WTC11 (cell line): ENCODE measurements around the gene DDR2. TPM values are rescaled to one million over a fixed set of nuclear protein-coding genes. Genes with fewer than 3 reads are reported as not detected.

Experiments used
- ATAC-seq: fragments of 200-7000 bp; cut with Tn5 transposase; 2 replicates; pipeline ENCODE4 v1.10.0; 2021; ENCODE audit warnings: mild to moderate bottlenecking, moderate library complexity
- CTCF ChIA-PET: fragments of 300-600 bp; sonication (Branson Sonifier 250); formaldehyde crosslinking; loops from one replicate; lab custom pipeline; 2021; ENCODE audit warnings: antibody characterized with exemption; lab: Charles Lee
- POLR2A ChIA-PET: fragments of 350-600 bp; sonication (Branson Sonifier 250); formaldehyde crosslinking; loops from one replicate; lab custom pipeline; 2021; ENCODE audit warnings: antibody characterized with exemption; lab: Charles Lee
- DNase-seq: peaks from one replicate; pipeline ENCODE4 v3.0.0; 2021; ENCODE audit warnings: low spot score
- H3K27ac Mint-ChIP-seq: 2 replicates; pipeline ENCODE4 v1.8.0; 2021; ENCODE audit warnings: mixed read lengths
- H3K27me3 Mint-ChIP-seq: 2 replicates; pipeline ENCODE4 v1.8.0; 2021; ENCODE audit warnings: low read depth, mild to moderate bottlenecking, moderate library complexity, mixed read lengths
- H3K36me3 Mint-ChIP-seq: 2 replicates; pipeline ENCODE4 v1.8.0; 2021; ENCODE audit warnings: mixed read lengths
- H3K4me1 Mint-ChIP-seq: 2 replicates; pipeline ENCODE4 v1.8.0; 2022; ENCODE audit warnings: mixed read lengths
- H3K4me3 Mint-ChIP-seq: 2 replicates; pipeline ENCODE4 v1.8.0; 2021; ENCODE audit warnings: mild to moderate bottlenecking, moderate library complexity, mixed read lengths
- H3K9me3 Mint-ChIP-seq: 2 replicates; pipeline ENCODE4 v1.8.0; 2021; ENCODE audit warnings: mixed read lengths
- CREB1 ChIP-seq: sonication (generic); formaldehyde crosslinking; IDR thresholded peaks from 2 replicates; pipeline ENCODE4 v1.8.0; 2023; ENCODE audit warnings: mild to moderate bottlenecking, missing genetic modification reagents
- GTF2I ChIP-seq: fragments of 250-450 bp; sonication (Bioruptor Pico); conservative IDR thresholded peaks from 2 replicates; pipeline ENCODE4 v1.4.0; 2021; ENCODE audit warnings: mild to moderate bottlenecking
- JAZF1 ChIP-seq: fragments of 250-450 bp; sonication (Bioruptor Pico); IDR thresholded peaks from 2 replicates; pipeline ENCODE4 v1.9.0; 2021; ENCODE audit warnings: moderate library complexity, mild to moderate bottlenecking, inconsistent platforms
- MXD4 ChIP-seq: fragments of 250-450 bp; sonication (Bioruptor Pico); IDR thresholded peaks from 2 replicates; pipeline ENCODE4 v1.8.0; 2021; ENCODE audit warnings: mild to moderate bottlenecking, moderate library complexity, borderline replicate concordance
- NR1H2 ChIP-seq: sonication (generic); formaldehyde crosslinking; IDR thresholded peaks from 2 replicates; pipeline ENCODE4 v1.9.0; 2021; ENCODE audit warnings: mild to moderate bottlenecking, moderate library complexity, missing genetic modification reagents
- NR2C2 ChIP-seq: sonication (generic); formaldehyde crosslinking; IDR thresholded peaks from 2 replicates; pipeline ENCODE4 v1.8.0; 2022; ENCODE audit warnings: mild to moderate bottlenecking, missing genetic modification reagents
- SMAD4 ChIP-seq: sonication (generic); formaldehyde crosslinking; IDR thresholded peaks from 2 replicates; pipeline ENCODE4 v1.8.0; 2022; ENCODE audit warnings: mild to moderate bottlenecking, missing genetic modification reagents
- SOX15 ChIP-seq: fragments of 250-450 bp; sonication (Bioruptor Pico); IDR thresholded peaks from 2 replicates; pipeline ENCODE4 v1.9.0; 2021; ENCODE audit warnings: mild to moderate bottlenecking
- TP53 ChIP-seq: sonication (generic); formaldehyde crosslinking; IDR thresholded peaks from 2 replicates; pipeline ENCODE4 v1.8.1; 2023; ENCODE audit warnings: mild to moderate bottlenecking, missing genetic modification reagents
- ZNF121 ChIP-seq: sonication (generic); formaldehyde crosslinking; IDR thresholded peaks from 2 replicates; pipeline ENCODE4 v1.8.0; 2023; ENCODE audit warnings: missing genetic modification reagents
- ZNF263 ChIP-seq: sonication (generic); formaldehyde crosslinking; IDR thresholded peaks from 2 replicates; pipeline ENCODE4 v1.8.1; 2022; ENCODE audit warnings: low read depth, mild to moderate bottlenecking, moderate library complexity, missing genetic modification reagents
- ZNF317 ChIP-seq: sonication (generic); formaldehyde crosslinking; IDR thresholded peaks from 2 replicates; pipeline ENCODE4 v1.8.1; 2023; ENCODE audit warnings: low read depth, mild to moderate bottlenecking, moderate library complexity, missing genetic modification reagents, borderline replicate concordance
- ZNF416 ChIP-seq: fragments of 250-450 bp; sonication (Bioruptor Pico); IDR thresholded peaks from 2 replicates; pipeline ENCODE4 v1.9.0; 2021; ENCODE audit warnings: mild to moderate bottlenecking, inconsistent platforms
- total RNA-seq: library from RNA; stranded (reverse); gene quantifications from 3 replicates; pipeline ENCODE4 v1.2.3, GENCODE V29; 2021
- TF ChIP-seq, protein P1 (sequence below): sonication (generic); formaldehyde crosslinking; IDR thresholded peaks from 2 replicates; pipeline ENCODE4 v1.8.0; 2023; ENCODE audit warnings: missing genetic modification reagents
- TF ChIP-seq, protein P2 (sequence below): fragments of 250-450 bp; sonication (Bioruptor Pico); IDR thresholded peaks from 2 replicates; pipeline ENCODE4 v2.1.2; 2022; ENCODE audit warnings: mild to moderate bottlenecking, moderate library complexity
- TF ChIP-seq, protein P3 (sequence below): sonication (generic); formaldehyde crosslinking; IDR thresholded peaks from 2 replicates; pipeline ENCODE4 v1.8.1; 2023; ENCODE audit warnings: mild to moderate bottlenecking, missing genetic modification reagents, moderate library complexity
- TF ChIP-seq, protein P4 (sequence below): sonication (generic); formaldehyde crosslinking; IDR thresholded peaks from 2 replicates; pipeline ENCODE4 v1.8.1; 2023; ENCODE audit warnings: mild to moderate bottlenecking, missing genetic modification reagents
- TF ChIP-seq, protein P5 (sequence below): sonication (generic); formaldehyde crosslinking; IDR thresholded peaks from 2 replicates; pipeline ENCODE4 v1.8.1; 2023; ENCODE audit warnings: mild to moderate bottlenecking, missing genetic modification reagents, moderate library complexity
- TF ChIP-seq, protein P6 (sequence below): sonication (generic); formaldehyde crosslinking; IDR thresholded peaks from 2 replicates; pipeline ENCODE4 v1.8.0; 2023; ENCODE audit warnings: mild to moderate bottlenecking, missing genetic modification reagents
- TF ChIP-seq, protein P7 (sequence below): sonication (generic); formaldehyde crosslinking; IDR thresholded peaks from 2 replicates; pipeline ENCODE4 v1.8.0; 2022; ENCODE audit warnings: mild to moderate bottlenecking, missing genetic modification reagents
- TF ChIP-seq, protein P8 (sequence below): fragments of 250-450 bp; sonication (Bioruptor Pico); IDR thresholded peaks from 2 replicates; pipeline ENCODE4 v1.9.0; 2021; ENCODE audit warnings: mild to moderate bottlenecking

The DDR2 gene
- total RNA-seq, 1 experiment from 2014 or later: 0.85 TPM

DNA sequence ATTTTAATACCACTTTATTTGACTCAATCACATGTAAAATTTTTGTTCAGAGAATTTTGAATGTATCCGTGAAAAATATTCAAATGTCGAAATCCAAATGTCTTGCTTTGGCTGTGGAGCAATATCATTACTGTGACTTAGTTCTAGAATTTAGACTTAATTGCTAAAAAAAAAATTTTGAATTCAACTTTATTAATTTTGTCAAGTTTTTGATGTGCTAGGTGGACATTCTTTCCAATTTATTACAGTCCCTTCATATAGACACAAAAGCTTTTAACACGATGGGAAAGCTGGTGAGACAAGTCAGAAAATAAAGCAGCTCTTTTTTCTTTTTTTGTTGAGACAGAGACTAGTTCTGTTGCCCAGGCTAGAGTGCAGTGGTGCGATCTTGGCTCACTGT is 62.6 kb downstream of the DDR2 start:
- H3K27ac Mint-ChIP-seq: no peak overlapping the region
- ATAC-seq: no peak
- peaks cover 44% of the 10 kb centered on the region for H3K4me1 Mint-ChIP-seq
- no peak for DNase-seq
- no peaks in the 10 kb centered on the region for H3K36me3 Mint-ChIP-seq
- H3K4me3 Mint-ChIP-seq: no peak overlapping the region
- H3K27me3 Mint-ChIP-seq: no peaks in the 10 kb centered on the region
- POLR2A ChIA-PET: interaction anchor here (0.6 to 1.1 kb wide), 2 partner anchors 15 to 53 kb away, joined by 3 read pairs; no protein-coding TSS in a partner anchor
- TF ChIP-seq, protein P1, sequence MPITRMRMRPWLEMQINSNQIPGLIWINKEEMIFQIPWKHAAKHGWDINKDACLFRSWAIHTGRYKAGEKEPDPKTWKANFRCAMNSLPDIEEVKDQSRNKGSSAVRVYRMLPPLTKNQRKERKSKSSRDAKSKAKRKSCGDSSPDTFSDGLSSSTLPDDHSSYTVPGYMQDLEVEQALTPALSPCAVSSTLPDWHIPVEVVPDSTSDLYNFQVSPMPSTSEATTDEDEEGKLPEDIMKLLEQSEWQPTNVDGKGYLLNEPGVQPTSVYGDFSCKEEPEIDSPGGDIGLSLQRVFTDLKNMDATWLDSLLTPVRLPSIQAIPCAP: no peak
- TF ChIP-seq ZNF317 (CRISPR knock-in tag) (no peak), ZNF416 (no peak), CREB1 (no peak), NR1H2 (CRISPR knock-in tag) (no peak)
- TF ChIP-seq, protein P2, sequence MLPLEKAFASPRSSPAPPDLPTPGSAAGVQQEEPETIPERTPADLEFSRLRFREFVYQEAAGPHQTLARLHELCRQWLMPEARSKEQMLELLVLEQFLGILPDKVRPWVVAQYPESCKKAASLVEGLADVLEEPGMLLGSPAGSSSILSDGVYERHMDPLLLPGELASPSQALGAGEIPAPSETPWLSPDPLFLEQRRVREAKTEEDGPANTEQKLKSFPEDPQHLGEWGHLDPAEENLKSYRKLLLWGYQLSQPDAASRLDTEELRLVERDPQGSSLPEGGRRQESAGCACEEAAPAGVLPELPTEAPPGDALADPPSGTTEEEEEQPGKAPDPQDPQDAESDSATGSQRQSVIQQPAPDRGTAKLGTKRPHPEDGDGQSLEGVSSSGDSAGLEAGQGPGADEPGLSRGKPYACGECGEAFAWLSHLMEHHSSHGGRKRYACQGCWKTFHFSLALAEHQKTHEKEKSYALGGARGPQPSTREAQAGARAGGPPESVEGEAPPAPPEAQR (CRISPR knock-in tag): no peak
- CTCF ChIA-PET: no interaction called here
- H3K9me3 Mint-ChIP-seq: no peaks in the 10 kb centered on the region

DNA sequence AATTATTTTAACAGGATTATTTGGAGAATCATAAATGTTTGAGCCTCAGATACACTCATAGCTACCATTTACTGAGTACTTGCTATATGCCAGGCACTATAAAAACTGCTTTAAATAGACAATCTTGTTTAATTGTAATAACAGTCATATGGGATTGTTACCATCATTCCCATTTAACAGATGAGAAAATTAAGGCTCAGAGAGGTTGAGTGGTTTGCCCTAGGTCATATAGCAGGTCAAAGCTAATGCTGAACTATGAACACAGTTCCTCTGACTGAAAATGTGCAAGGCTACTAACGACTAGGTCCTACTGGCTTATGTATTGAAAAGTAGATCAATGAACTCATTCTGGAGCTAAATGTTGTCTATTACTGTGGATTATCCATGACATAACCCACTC is 63.4 kb downstream of the DDR2 start:
- no peaks in the 10 kb centered on the region for H3K9me3 Mint-ChIP-seq
- ChIA-PET CTCF (interaction anchor here (0.9 to 1.3 kb wide), 2 partner anchors 16 to 82 kb away, joined by 3 to 5 read pairs; no protein-coding TSS in a partner anchor), POLR2A (interaction anchor here (0.6 to 1.1 kb wide), 4 partner anchors 14 to 127 kb away, joined by 3 to 4 read pairs (median 3); no protein-coding TSS in a partner anchor)
- H3K27ac Mint-ChIP-seq: peak overlapping the region; percentile 96
- no peak for DNase-seq
- no peak for ATAC-seq
- no peaks in the 10 kb centered on the region for H3K36me3 Mint-ChIP-seq
- no peaks in the 10 kb centered on the region for H3K27me3 Mint-ChIP-seq
- H3K4me3 Mint-ChIP-seq: no peak overlapping the region
- H3K4me1 Mint-ChIP-seq: peaks cover 36% of the 10 kb centered on the region
- TF ChIP-seq GTF2I (CRISPR knock-in tag) (no peak), ZNF121 (CRISPR knock-in tag) (no peak), ZNF416 (no peak), SOX15 (CRISPR knock-in tag) (no peak), TP53 (CRISPR knock-in tag) (no peak), SMAD4 (CRISPR knock-in tag) (no peak), JAZF1 (no peak), NR2C2 (CRISPR knock-in tag) (no peak), MXD4 (CRISPR knock-in tag) (no peak), ZNF263 (CRISPR knock-in tag) (no peak)
- TF ChIP-seq, protein P3, sequence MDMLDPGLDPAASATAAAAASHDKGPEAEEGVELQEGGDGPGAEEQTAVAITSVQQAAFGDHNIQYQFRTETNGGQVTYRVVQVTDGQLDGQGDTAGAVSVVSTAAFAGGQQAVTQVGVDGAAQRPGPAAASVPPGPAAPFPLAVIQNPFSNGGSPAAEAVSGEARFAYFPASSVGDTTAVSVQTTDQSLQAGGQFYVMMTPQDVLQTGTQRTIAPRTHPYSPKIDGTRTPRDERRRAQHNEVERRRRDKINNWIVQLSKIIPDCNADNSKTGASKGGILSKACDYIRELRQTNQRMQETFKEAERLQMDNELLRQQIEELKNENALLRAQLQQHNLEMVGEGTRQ: no peak
- TF ChIP-seq, protein P4, sequence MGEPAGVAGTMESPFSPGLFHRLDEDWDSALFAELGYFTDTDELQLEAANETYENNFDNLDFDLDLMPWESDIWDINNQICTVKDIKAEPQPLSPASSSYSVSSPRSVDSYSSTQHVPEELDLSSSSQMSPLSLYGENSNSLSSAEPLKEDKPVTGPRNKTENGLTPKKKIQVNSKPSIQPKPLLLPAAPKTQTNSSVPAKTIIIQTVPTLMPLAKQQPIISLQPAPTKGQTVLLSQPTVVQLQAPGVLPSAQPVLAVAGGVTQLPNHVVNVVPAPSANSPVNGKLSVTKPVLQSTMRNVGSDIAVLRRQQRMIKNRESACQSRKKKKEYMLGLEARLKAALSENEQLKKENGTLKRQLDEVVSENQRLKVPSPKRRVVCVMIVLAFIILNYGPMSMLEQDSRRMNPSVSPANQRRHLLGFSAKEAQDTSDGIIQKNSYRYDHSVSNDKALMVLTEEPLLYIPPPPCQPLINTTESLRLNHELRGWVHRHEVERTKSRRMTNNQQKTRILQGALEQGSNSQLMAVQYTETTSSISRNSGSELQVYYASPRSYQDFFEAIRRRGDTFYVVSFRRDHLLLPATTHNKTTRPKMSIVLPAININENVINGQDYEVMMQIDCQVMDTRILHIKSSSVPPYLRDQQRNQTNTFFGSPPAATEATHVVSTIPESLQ: no peak
- TF ChIP-seq, protein P5, sequence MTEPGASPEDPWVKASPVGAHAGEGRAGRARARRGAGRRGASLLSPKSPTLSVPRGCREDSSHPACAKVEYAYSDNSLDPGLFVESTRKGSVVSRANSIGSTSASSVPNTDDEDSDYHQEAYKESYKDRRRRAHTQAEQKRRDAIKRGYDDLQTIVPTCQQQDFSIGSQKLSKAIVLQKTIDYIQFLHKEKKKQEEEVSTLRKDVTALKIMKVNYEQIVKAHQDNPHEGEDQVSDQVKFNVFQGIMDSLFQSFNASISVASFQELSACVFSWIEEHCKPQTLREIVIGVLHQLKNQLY (CRISPR knock-in tag): no peak
- TF ChIP-seq, protein P6, sequence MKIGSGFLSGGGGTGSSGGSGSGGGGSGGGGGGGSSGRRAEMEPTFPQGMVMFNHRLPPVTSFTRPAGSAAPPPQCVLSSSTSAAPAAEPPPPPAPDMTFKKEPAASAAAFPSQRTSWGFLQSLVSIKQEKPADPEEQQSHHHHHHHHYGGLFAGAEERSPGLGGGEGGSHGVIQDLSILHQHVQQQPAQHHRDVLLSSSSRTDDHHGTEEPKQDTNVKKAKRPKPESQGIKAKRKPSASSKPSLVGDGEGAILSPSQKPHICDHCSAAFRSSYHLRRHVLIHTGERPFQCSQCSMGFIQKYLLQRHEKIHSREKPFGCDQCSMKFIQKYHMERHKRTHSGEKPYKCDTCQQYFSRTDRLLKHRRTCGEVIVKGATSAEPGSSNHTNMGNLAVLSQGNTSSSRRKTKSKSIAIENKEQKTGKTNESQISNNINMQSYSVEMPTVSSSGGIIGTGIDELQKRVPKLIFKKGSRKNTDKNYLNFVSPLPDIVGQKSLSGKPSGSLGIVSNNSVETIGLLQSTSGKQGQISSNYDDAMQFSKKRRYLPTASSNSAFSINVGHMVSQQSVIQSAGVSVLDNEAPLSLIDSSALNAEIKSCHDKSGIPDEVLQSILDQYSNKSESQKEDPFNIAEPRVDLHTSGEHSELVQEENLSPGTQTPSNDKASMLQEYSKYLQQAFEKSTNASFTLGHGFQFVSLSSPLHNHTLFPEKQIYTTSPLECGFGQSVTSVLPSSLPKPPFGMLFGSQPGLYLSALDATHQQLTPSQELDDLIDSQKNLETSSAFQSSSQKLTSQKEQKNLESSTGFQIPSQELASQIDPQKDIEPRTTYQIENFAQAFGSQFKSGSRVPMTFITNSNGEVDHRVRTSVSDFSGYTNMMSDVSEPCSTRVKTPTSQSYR (CRISPR knock-in tag): no peak
- TF ChIP-seq, protein P7, sequence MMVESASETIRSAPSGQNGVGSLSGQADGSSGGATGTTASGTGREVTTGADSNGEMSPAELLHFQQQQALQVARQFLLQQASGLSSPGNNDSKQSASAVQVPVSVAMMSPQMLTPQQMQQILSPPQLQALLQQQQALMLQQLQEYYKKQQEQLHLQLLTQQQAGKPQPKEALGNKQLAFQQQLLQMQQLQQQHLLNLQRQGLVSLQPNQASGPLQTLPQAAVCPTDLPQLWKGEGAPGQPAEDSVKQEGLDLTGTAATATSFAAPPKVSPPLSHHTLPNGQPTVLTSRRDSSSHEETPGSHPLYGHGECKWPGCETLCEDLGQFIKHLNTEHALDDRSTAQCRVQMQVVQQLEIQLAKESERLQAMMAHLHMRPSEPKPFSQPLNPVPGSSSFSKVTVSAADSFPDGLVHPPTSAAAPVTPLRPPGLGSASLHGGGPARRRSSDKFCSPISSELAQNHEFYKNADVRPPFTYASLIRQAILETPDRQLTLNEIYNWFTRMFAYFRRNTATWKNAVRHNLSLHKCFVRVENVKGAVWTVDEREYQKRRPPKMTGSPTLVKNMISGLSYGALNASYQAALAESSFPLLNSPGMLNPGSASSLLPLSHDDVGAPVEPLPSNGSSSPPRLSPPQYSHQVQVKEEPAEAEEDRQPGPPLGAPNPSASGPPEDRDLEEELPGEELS (CRISPR knock-in tag): no peak
- TF ChIP-seq, protein P8, sequence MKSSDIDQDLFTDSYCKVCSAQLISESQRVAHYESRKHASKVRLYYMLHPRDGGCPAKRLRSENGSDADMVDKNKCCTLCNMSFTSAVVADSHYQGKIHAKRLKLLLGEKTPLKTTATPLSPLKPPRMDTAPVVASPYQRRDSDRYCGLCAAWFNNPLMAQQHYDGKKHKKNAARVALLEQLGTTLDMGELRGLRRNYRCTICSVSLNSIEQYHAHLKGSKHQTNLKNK (CRISPR knock-in tag): no peak
